ENCODE results near the gene TCP1.
"Not testable (repeated sequence)": the region's sequence is repeated elsewhere in the genome, so short reads cannot be mapped to it uniquely, and the experiment has no call there.

The TCP1 gene

DNA sequence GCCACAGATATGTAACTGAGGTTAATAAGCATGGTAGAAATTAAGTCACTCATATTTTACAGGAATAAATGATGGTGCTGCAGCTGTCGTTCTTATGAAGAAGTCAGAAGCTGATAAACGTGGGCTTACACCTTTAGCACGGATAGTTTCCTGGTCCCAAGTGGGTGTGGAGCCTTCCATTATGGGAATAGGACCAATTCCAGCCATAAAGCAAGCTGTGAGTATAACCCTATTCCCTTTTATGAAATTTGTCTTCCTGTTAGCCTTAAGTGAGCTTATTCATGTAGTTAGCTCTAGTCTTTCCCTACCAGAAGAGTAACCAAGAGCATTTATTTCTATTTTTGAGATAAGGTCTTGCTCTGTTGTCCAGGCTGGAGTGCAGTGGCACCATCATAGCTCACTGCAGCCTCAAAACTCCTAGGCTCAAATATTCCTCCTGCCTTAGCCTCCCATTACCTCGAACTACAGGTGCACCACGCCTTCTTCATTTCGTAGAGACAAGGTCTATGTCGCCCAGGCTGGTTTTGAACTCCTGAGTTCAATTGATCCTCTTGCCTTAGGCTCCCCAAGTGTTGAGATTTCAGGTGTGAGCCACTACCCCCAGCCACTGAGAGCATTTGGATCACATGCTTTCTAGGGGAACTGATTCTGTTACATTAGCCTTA, 12.0 kb downstream of the TCP1 start:
- DNase-seq (ENCODE audit: low read depth in 2 of 2) = no peak

DNA sequence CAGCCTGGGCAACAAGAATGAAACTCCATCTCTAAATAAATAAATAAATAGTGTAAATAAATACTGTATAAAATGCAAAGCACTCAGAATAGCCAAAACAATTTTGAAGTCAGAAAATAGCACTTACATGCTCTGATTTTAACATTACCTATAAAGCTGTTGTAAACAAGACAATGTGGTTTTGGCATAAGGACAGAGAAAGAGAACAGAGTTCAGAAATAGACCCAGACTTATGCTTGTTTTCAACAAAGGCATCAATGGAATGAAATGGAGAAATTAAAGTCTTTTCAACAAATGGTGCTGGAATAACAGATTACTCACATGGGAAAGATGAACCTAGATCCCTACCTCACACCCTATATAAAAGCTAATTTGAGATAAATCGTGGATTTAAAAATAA, 17.2 kb downstream of the TCP1 start:
- DNase-seq (ENCODE audit: low read depth in 2 of 2) = no peak

DNA sequence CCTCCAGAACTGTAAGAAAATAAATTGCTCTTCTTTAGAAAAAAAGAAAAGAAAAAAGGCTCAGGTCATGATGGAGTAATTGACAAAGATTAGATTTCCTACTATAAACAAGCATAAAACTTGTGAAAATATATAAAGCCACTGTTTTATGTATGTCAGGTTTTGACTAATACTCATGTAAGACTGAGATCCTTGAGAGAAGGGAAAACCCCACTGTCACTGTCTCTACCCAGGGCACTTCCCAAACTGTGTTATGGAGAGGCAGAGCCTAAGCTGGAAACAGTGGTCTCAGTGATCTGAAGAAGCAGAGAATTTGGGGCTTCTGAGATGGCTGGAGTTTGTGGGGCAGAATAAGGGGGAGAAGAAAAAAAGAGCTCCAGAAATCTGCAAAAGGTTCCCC, 19.9 kb downstream of the TCP1 start:
- DNase-seq (ENCODE audit: low read depth in 2 of 2) = no peak

DNA sequence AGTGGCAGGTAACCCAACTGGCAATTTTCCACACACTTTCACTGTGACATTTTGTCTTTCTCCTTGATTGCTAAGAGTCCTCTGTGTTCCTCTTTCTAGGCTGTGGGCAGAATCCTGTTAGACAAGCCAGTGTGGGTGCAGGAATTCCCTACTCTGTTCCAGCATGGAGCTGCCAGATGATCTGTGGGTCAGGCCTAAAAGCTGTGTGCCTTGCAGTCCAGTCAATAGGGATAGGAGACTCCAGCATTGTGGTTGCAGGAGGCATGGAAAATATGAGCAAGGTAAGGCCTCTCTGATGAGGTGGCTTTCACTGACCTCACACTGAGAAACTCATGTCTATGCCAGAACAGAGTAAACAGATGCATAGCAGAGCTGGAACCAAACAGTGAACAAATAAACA, 22.5 kb downstream of the TCP1 start:
- DNase-seq (ENCODE audit: low read depth in 2 of 2) = no peak

DNA sequence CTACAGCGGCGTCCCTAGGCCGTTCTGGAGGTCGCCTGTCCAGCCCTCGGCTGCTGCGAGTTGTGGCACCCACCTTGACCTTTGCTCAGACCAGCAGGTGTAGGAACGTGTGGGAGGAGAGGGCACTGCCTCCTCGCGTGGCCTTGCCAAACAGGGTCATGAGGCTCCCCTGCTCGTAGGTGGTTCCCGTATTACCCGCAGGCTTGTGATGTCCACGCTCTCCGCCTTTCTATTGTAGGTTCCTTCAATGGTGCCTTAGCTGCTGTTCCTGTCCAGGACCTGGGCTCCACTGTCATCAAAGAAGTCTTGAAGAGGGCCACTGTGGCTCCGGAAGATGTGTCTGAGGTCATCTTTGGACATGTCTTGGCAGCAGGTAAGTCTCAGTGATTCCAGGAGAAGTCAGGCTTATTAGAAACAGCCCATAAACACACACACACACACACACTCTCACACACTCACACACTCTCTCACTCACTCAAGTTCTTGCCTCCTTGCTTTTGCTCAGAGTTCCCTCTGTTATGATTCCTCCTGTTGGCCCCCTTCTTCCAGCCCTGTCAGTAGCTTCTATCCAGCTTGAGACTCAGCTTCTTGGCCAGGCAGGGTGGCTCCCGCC, 26.6 kb downstream of the TCP1 start:
- no peak for DNase-seq (ENCODE audit: low read depth in 2 of 2)

DNA sequence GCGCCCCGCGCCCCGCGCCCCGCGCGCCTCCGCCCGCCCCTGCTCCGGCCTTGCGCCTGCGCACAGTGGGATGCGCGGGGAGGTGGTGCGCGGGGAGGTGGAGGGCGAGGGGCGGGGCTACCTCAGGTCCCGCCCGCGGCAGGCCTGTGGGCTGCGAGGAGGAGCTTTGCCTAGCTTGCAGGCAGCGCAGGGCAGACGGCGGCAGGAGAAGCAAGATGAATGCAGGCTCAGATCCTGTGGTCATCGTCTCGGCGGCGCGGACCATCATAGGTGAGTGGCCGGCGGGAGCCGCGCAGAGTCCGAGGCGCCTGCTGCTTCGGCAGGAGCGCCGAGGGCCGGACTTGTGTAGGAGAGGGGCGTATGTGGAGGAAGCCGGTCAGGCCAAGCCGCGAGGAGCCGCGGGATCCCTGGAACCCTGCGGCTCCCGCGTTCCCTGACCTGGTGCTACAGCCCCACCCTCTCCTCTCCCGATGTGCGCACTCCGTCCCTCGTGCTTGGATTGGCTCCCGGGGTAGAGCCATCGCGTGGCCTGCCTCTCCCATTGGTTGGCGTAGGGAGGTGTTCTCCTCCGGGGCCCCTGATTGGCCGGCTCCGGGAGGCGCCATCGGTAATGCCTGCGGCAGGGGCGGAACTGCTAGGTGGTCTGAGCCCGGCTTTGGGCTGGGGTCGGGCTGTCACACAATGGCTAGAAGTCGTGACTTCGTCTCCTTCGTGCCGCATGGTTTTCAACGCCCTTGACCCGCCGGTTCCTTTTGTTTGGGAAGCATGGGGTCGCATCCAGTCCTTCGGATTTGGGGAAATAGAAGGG, 27.3 kb downstream of the TCP1 start, which contains the start of gene ACAT2:
TSS of gene ACAT2 (plus strand) at position 173 of the 808 bp plus-strand sequence. CDS start at position 216, 43 bp downstream.
- peak; percentile 77 to 85 for DNase-seq (ENCODE audit: low read depth in 2 of 2)

DNA sequence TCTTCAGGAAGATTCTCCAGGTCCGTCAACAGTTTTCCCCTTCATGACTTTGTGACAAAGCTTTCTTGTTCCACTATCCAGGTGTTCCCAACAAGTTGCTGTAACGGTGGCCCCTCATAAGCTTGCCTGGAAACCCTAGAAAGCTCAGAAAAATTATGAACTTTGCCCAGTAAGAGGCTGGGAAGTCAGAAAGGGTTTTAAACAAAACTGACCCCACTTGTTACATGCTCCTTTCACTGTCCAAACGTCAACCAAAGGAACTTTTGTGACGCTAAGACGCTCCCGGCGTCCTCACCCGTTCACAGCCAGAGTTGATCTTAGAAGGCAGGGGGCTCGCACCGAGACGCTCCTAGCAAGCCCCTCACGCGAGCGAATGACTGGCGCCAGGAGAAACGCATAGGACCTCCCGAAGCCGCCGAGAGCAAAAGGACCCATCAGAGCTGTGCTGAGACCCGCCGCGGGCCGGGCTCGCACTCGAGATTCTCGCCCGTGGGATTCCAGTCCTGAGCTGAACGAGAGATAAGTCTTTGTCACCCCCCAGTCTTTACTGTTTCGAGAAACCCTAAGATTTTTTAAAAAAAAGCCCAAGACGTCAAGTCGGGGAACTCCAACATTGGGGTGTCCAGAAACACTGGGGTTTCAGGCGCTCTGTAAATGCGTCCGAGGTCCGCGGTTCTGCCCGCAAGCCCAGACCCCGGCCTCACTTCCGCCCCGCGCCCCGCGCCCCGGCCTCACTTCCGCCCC, 28.1 kb downstream of the TCP1 start:
- DNase-seq (ENCODE audit: low read depth in 2 of 2) = peak in 1 of 2 donors; percentile 3

DNA sequence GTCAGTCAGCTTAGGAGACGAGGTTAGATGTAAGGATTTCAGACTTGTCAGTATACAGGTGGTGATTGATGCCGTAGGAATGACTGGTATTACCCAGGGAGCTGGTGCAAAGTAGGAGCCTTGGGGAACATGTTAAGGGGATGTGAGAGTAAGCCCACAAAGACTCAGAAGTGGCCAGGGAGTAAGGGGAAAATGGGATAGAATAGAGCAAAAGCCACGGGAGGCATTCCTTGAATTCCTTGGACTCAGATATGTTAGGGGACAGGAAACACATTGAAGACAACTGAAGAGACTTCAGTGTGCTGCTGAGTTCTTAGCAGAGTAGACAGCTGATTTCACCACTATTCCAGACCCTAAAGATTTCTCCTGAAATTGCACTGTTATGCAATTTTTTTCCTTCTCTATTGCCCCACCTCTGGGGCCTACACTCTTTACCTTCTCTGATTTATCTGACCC, 28.8 kb downstream of the TCP1 start:
- DNase-seq (ENCODE audit: low read depth in 2 of 2) = no peak

DNA sequence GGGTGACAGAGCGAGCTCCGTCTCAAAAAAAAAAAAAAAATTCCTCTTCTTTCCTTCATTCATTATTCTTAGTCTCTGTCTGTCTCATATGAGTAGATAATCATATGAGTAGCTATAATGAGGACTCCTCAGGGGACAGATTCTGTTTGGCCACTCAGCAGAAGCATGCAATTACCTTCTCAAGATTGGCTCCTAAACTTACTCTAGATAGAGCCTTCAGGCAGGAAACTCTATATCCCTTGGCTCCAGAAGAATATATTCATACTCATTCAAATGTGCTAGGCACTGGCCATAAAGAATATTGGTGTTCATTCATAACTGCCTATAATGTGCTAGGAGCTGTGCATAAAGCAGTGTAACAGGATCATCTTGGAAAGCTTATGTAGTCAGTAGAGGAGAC, 29.8 kb downstream of the TCP1 start:
- no peak for DNase-seq (ENCODE audit: low read depth in 2 of 2)

DNA sequence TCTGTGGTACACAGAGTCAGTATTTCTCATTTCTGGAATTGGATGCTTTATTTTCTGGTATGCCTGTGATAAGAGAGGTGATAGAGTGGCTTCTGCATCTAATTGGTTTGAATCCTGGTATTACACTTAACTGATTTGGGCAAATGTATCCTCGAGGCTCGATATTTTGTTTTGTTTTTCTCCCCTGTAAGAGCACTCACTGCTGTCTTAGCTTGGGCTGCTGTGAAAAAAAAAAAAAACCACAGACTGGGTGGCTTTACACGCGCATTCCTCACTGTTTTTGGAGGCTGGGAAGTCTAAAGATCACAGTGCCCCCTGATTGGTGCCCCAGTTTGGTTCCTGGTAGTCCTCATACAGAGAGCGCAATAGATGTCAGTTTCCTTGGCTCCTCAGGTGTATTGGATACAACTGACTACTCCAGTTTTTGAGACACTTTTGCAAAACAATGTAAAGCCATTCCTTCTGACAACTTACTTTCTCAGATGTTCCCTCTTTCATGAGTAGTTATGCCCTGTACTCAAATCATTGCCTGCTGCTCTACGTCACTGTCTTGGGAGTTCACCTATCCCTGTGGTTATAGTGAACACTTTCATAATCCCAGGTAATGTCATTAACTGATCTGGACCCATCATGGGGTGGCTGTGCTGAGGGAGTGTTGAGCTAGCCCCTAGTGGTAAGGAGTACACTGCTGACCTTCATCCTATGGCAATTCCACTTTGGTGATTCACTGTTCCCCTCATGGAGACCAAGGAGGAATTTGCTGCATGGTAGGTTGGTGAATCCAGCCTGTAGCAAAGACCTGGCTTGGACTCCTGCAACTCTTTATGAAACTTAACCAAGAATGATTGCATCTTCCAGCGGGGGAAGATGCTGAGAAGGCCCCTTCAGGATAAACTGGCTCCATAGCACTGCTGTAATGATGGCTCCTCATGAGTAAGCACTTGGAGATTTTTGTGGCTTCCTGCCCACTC, 31.1 kb downstream of the TCP1 start:
- DNase-seq (ENCODE audit: low read depth in 2 of 2) = no peak

DNA sequence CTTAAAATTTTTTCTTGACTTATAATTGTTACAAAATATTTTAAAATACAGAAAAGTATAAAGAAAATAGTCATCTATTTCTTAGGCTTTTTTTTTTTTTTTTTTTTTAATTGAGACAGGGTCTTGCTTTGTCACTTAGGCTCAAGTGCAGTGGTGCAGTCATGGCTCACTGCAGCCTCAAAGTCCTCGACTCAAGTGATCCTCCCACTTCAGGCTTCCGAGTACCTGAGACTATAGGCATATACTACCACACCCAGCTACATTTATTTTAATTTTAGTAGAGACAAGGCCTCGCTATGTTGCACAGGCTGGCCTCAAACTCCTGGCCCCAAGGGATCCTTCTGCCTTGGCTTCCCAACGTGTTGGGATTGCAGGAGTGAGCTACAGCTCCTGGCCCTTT, 32.9 kb downstream of the TCP1 start:
- DNase-seq (ENCODE audit: low read depth in 2 of 2) = no peak

DNA sequence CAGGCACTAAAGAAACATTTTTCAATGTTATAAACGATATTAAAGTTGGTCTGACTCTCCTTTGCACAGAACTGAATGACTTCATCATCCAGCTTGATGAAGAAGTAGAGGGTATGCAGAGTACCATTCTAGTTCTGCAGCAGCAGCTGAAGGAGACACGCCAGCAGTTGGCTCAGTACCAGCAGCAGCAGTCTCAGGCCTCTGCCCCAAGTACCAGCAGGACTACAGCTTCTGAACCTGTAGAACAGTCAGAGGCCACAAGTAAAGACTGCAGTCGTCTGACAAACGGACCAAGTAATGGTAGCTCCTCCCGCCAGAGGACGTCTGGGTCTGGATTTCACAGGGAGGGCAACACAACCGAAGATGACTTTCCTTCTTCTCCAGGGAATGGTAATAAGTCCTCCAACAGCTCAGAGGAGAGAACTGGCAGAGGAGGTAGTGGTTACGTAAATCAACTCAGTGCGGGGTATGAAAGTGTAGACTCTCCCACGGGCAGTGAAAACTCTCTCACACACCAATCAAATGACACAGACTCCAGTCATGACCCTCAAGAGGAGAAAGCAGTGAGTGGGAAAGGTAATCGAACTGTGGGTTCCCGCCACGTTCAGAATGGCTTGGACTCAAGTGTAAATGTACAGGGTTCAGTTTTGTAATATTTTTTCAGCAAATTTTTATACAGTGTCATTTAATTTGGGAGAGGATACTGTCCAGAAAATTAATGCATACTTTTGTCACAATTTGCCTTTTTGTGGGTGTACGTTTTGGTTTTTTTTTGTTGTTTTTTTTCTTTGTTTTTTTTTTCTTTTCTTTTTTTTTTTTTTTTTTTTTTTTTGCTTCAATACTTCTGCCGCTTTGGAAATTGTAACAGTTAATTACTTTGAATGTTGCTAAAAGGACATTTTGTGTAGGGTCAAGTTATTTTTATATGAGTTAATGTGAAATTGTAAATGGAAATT, 34.2 kb downstream of the TCP1 start:
- no peak for DNase-seq (ENCODE audit: low read depth in 2 of 2)

DNA sequence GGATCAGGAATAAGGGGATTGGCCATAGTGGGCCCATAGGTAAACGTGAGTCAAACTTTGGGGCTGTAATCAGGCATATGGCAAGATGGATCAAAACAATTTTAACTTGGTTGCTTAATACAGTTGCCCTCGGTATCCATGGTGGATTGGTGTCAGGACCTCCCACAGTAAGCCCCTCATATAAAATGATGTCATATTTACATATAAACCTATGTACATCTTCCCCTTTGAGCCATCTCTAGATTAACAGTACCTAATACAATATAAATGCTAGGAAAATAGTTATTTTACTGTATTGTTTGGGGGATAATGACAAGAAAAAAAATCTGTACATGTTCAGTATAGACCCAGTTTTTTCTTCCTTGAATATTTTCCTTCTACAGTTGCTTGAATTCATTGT, 35.0 kb downstream of the TCP1 start:
- DNase-seq (ENCODE audit: low read depth in 2 of 2) = no peak

DNA sequence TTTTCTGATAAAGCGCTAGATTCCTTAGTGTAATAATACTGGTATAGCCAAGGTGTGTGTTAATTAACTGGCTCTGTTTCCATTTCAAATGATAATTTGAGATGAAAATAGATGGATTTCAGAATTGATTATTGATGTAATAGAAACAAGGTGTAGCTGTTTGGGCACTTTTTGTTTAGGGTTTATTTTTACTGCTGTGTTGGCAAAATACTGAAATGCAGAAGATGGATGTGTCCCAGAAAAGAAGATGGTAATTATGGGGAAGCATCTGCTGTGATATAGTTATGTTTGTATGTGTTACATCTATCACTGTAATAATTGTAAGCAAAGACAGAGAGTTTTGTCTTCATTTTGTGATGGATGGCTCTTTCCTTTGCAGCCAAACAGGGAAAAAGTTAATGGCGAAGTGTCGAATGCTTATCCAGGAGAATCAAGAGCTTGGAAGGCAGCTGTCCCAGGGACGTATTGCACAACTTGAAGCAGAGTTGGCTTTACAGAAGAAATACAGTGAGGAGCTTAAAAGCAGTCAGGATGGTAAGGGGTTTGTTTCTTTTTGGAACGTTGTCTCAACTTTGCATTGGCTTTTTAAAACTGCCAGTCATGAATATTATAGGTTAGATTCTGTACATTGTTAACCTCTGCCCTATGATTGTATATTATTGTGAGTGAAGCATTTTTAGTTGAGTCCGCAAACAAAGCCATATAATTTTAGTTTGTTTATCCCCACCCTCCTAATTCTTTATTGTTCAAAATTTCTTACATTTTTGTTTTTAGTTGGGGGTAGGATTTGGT, 36.1 kb downstream of the TCP1 start:
- no peak for DNase-seq (ENCODE audit: low read depth in 2 of 2)

DNA sequence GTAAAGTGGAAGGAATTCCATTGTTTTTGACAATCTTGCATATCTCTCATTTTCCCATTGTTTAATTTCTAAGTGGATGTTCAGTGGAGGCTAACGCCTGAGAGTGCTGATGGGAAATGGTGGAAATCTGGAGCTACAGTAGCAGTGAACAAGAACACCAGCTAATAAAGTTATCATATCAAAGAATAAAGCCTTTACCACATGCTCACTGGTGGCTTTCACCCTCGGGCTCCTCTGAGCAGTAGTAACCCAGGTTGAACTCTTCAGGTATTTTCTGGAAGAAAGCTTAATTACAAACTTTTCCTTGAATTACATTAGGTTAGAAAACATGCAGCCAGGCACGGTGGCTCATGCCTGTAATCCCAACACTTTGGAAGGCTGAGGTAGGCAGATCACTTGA, 38.0 kb downstream of the TCP1 start:
- DNase-seq (ENCODE audit: low read depth in 2 of 2) = no peak

DNA sequence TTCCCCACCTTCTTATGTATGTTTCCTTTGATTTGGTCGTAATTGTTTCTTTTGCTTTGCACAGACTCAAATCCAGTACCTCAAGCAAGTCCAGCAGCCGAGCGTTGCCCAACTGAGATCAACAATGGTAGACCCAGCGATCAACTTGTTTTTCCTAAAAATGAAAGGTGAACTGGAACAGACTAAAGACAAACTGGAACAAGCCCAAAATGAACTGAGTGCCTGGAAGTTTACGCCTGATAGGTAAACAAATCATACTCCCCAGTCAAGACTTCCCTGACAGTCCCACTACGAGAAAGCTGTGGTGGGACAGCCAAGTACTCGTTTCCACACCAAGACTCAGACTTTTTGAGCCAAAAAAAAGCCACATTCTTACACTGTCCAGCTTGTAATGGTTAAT, 41.3 kb downstream of the TCP1 start:
- DNase-seq (ENCODE audit: low read depth in 2 of 2) = not testable (repeated sequence)

DNA sequence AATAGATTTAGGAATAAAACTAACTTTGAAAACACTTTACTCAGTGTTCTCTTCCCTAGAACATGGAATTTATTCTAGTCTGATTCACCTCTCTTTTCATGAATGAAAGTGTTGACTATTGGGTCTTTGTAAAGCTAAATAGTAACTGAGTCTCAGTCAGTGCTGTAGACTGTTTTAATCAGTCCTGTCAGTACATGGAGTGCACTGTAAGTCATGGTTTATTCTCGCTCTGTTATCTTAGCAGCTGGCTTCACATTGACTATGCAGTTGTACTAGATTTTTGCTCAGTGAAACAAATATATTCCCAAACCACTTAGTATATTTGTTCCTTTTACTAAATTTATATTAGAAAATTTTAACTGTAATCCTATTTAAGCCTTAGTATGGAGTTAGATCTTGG, 42.6 kb downstream of the TCP1 start:
- DNase-seq (ENCODE audit: low read depth in 2 of 2) = no peak

DNA sequence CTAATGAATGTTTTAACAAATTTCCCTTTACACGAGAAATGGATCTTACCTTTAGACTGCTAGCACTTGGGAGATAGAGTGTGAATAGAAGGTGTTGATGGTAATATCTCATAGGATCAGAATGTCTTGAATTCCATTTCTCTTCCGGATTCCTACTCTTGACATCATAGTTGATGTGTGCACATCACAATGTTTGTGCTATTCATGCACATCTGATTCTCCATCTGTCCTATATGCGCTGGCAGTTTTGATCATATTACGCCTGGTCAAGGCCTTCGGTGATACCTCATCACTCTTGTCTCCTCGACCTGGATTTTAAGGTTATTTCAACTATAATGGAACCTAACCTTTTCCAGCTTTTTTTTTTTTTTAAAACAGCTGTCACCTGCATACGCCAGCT, 44.3 kb downstream of the TCP1 start:
- no peak for DNase-seq (ENCODE audit: low read depth in 2 of 2)

DNA sequence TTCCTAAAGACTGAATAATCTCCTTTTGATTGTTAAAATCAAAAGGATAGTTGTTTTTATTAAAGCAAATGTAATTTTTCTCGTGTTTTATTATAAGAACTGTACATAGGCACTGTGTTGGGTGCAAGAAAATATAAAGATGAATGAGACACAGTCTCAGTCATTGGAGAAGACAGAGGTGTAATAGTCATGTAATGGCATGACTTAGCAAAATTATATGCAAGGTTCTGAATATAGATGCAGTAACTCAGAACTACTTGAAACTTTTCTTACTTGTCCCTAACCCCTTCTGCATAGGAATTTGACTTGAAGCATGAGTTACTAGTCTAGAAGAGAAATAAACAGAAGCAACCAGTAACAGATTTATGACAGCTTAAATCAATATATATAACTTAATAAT, 47.2 kb downstream of the TCP1 start:
- no peak for DNase-seq (ENCODE audit: low read depth in 2 of 2)
